ENCODE measurements around the gene TMTC1. TPM values are rescaled to one million over a fixed set of nuclear protein-coding genes. Genes with fewer than 3 reads are reported as not detected.
"Not testable (repeated sequence)": the region's sequence is repeated elsewhere in the genome, so short reads cannot be mapped to it uniquely, and the experiment has no call there.

The TMTC1 gene
- total RNA-seq, 1 donor from 2014 or later, result 35.3 TPM

GRCh38 chr12:29634057-29634456, 149.7 kb downstream of the TMTC1 start:
- Mint-ChIP-seq H3K4me3 (ENCODE audit: unreplicated experiment) (no peak overlapping the region), H3K36me3 (ENCODE audit: unreplicated experiment) (peaks cover 20% of the 10 kb centered on the region)
- DNase-seq (ENCODE audit: extremely low spot score, unreplicated experiment), result no peak

GRCh38 chr12:29630164-29630563, 153.6 kb downstream of the TMTC1 start:
- H3K9me3 Mint-ChIP-seq (ENCODE audit: unreplicated experiment), result peaks cover 14% of the 10 kb centered on the region
- not testable (repeated sequence) for DNase-seq (ENCODE audit: extremely low spot score, unreplicated experiment); H3K4me3 Mint-ChIP-seq (ENCODE audit: unreplicated experiment); H3K27me3 Mint-ChIP-seq (ENCODE audit: unreplicated experiment); H3K27ac Mint-ChIP-seq (ENCODE audit: unreplicated experiment)
- peaks cover 35% of the 10 kb centered on the region for H3K36me3 Mint-ChIP-seq (ENCODE audit: unreplicated experiment)
- peaks cover 18% of the 10 kb centered on the region for H3K4me1 Mint-ChIP-seq (ENCODE audit: unreplicated experiment)

More at GRCh38 chr12:29634057-29634456, 149.7 kb downstream of the TMTC1 start:
- TF ChIP-seq CTCF (IDR thresholded peaks at IDR 0.05), result no peak
- no peak overlapping the region for H3K27ac Mint-ChIP-seq (ENCODE audit: unreplicated experiment)
- H3K9me3 Mint-ChIP-seq (ENCODE audit: unreplicated experiment), result peaks cover 5% of the 10 kb centered on the region
- H3K27me3 Mint-ChIP-seq (ENCODE audit: unreplicated experiment), result no peaks in the 10 kb centered on the region
- peaks cover 6% of the 10 kb centered on the region for H3K4me1 Mint-ChIP-seq (ENCODE audit: unreplicated experiment)

- no peak for TF ChIP-seq CTCF (IDR thresholded peaks at IDR 0.05)
- no peak for DNase-seq (ENCODE audit: extremely low spot score, unreplicated experiment)
- Mint-ChIP-seq H3K27ac (ENCODE audit: unreplicated experiment) (no peak overlapping the region), H3K4me3 (ENCODE audit: unreplicated experiment) (no peak overlapping the region), H3K36me3 (ENCODE audit: unreplicated experiment) (peaks cover 38% of the 10 kb centered on the region), H3K9me3 (ENCODE audit: unreplicated experiment) (peaks cover 14% of the 10 kb centered on the region), H3K27me3 (ENCODE audit: unreplicated experiment) (no peaks in the 10 kb centered on the region), H3K4me1 (ENCODE audit: unreplicated experiment) (peaks cover 16% of the 10 kb centered on the region)
Measured at GRCh38 chr12:29627221-29627620, 156.5 kb downstream of the TMTC1 start.

GRCh38 chr12:29625359-29625953, 158.3 kb downstream of the TMTC1 start:
- no peak for DNase-seq (ENCODE audit: extremely low spot score, unreplicated experiment)
- Mint-ChIP-seq H3K9me3 (ENCODE audit: unreplicated experiment) (peaks cover 12% of the 10 kb centered on the region), H3K36me3 (ENCODE audit: unreplicated experiment) (peaks cover 35% of the 10 kb centered on the region), H3K4me3 (ENCODE audit: unreplicated experiment) (no peak overlapping the region), H3K27me3 (ENCODE audit: unreplicated experiment) (no peaks in the 10 kb centered on the region), H3K27ac (ENCODE audit: unreplicated experiment) (no peak overlapping the region), H3K4me1 (ENCODE audit: unreplicated experiment) (peaks cover 16% of the 10 kb centered on the region)
- no peak for TF ChIP-seq CTCF (IDR thresholded peaks at IDR 0.05)

GRCh38 chr12:29622251-29622650, 161.5 kb downstream of the TMTC1 start:
- Mint-ChIP-seq H3K27ac (ENCODE audit: unreplicated experiment) (no peak overlapping the region), H3K4me1 (ENCODE audit: unreplicated experiment) (peaks cover 18% of the 10 kb centered on the region), H3K27me3 (ENCODE audit: unreplicated experiment) (no peaks in the 10 kb centered on the region), H3K9me3 (ENCODE audit: unreplicated experiment) (no peaks in the 10 kb centered on the region), H3K4me3 (ENCODE audit: unreplicated experiment) (no peak overlapping the region), H3K36me3 (ENCODE audit: unreplicated experiment) (peaks cover 25% of the 10 kb centered on the region)
- TF ChIP-seq CTCF (IDR thresholded peaks at IDR 0.05), result no peak
- no peak for DNase-seq (ENCODE audit: extremely low spot score, unreplicated experiment)

Measured in osteocyte (in vitro differentiated cells).